Measurements from ENCODE around the gene BRIX1.
"Not testable (repeated sequence)": the region's sequence is repeated elsewhere in the genome, so short reads cannot be mapped to it uniquely, and the experiment has no call there.

Gene BRIX1

DNA sequence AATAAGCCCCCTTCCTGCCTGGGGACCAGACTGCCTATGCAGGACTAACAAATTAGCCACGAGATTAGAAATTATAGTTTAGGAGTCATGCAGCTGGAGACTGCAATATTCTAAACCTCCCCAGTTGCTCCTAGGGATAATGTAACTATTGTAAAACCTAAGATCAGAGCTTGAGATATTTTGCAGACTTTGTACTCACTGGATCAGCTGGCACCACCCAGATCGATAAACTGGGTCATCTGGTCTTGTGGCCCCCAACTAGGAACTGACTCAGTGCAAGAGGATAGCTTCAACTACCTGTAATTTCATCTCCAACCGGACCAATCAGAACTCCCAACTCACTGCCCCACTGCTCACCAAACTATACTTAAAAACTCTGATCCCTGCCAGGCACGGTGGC, 52.0 kb downstream of the BRIX1 start:
- no peak for DNase-seq (ENCODE audit: low spot score)

DNA sequence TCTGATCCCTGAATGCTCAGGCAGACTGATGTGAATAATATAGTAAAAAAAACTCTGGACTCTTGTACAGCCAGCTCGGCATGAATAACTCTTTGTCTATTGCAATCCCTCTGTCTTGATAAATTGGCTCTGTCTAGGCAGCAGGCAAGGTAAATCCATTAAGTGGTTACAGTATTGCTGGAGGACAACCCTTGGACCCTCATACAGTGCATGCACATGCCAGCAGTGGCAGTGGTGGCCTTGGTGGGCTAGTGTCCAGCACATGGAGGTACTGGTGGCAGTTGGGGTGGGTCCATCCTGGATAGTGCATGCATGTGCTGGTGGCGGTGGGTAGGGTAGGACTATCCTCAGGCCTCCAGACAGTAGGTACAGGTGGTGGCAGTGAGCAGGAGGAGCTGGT, 52.7 kb downstream of the BRIX1 start:
- no peak for DNase-seq (ENCODE audit: low spot score)

DNA sequence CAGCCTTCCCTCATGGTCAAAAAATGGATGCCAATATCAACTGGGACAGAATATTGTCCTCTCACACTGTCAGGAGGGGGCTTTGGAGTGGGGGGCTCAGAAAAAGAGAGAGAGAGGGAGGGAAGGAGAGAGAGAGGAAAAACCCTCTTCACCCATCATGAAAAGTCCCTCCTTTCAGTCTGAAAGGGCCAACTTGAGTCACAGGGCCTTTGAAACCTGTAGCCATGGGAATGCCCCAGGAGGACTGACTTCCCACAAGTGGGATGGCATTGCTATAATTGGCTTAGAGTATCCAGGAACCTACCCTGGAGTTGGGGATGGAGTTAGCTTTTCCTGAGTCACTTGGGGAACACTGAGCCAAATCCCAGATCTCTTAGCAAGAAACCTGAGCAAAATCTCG, 55.0 kb downstream of the BRIX1 start:
- no peak for DNase-seq (ENCODE audit: low spot score)

DNA sequence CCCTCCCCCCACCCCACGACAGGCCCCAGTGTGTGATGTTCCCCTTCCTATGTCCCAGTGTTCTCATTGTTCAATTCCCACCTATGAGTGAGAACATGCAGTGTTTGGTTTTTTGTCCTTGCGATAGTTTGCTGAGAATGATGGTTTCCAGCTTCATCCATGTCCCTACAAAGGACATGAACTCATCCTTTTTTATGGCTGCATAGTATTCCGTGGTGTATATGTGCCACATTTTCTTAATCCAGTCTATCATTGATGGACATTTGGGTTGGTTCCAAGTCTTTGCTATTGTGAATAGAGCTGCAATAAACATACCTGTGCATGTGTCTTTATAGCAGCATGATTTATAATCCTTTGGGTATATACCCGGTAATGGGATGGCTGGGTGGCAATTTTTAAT, 56.1 kb downstream of the BRIX1 start:
- not testable (repeated sequence) for DNase-seq (ENCODE audit: low spot score)
